Esophagus muscularis mucosa (tissue), 4 donors: ENCODE data around the gene PRSS21. TPM values are rescaled to one million over a fixed set of nuclear protein-coding genes. Genes with fewer than 3 reads are reported as not detected.

Experiments
- DNase-seq: peaks from one replicate; pipeline ENCODE4 v3.0.0-alpha.2; 2017; ENCODE audit errors: extremely low spot score
- H3K27ac ChIP-seq, 4 donors: fragments of 200-600 bp; sonication (generic); replicated peaks in 1 of 4; 1 replicate in 3 of 4; 2 replicates in 1 of 4; pipeline ENCODE4 v1.5.1; 2016 to 2019; ENCODE audit warnings: mild to moderate bottlenecking in 1 of 4
- H3K27me3 ChIP-seq, 4 donors: fragments of 200-600 bp; sonication (generic); one replicate each; pipeline versions ENCODE4 v1.5.1 to v1.6.0; 2016 to 2019
- H3K36me3 ChIP-seq, 4 donors: fragments of 200-600 bp; sonication (generic); one replicate each; pipeline ENCODE4 v1.5.1; 2016 to 2019
- H3K4me1 ChIP-seq, 4 donors: fragments of 200-600 bp; sonication (generic); one replicate each; pipeline ENCODE4 v1.5.1; 2016 to 2019
- H3K4me3 ChIP-seq, 4 donors: fragments of 200-600 bp; sonication (generic); 1 replicate in 2 of 4; 2 replicates in 2 of 4; pipeline ENCODE4 v1.5.1; 2016 to 2019; ENCODE audit warnings: mild to moderate bottlenecking in 4 of 4, moderate library complexity in 1 of 4
- H3K9me3 ChIP-seq, 4 donors: fragments of 200-600 bp; sonication (generic); 1 replicate in 3 of 4; 2 replicates in 1 of 4; pipeline ENCODE4 v1.5.1; 2016 to 2019
- CTCF ChIP-seq, 3 experiments: fragments of 200-600 bp in 2 of 3; fragments of 450-650 bp in 1 of 3; sonication (generic) in 2 of 3; IDR thresholded peaks; one replicate each; pipeline ENCODE4 v1.5.1; 2017 to 2019; ENCODE audit warnings: antibody characterized with exemption in 3 of 3, mild to moderate bottlenecking in 2 of 3, moderate library complexity in 1 of 3
- EP300 ChIP-seq: sonication (generic); formaldehyde crosslinking; IDR thresholded peaks from one replicate; pipeline ENCODE4 v1.6.1; 2017; ENCODE audit warnings: antibody characterized with exemption
- POLR2A ChIP-seq: fragments of 450-650 bp; IDR thresholded peaks from one replicate; pipeline ENCODE4 v1.6.1; 2017; ENCODE audit warnings: antibody characterized with exemption, moderate library complexity, mild to moderate bottlenecking, low read depth
- POLR2AphosphoS5 ChIP-seq, 2 donors: sonication (generic); formaldehyde crosslinking; IDR thresholded peaks; one replicate each; pipeline ENCODE4 v1.6.1; 2017; ENCODE audit warnings: antibody characterized with exemption in 2 of 2
- WGBS: methylation state at CpG from one replicate; pipeline ENCODE4 v1.1.5; 2018; 5-methylcytosine and 5-hydroxymethylcytosine counted together
- intact Hi-C: fragments of 100-400 bp; cut with DNase I; formaldehyde crosslinking; loops from one replicate; pipeline ENCODE4 v1.15.1; 2023
- total RNA-seq, 4 donors: library from RNA; depleted of rRNA; stranded (reverse); fragments of >200 nt; gene quantifications; one replicate each; pipeline versions ENCODE4 v1.1.0 to v1.2.1, GENCODE V29; 2016

PRSS21 gene
- total RNA-seq, 4 donors from 2014 or later = not detected

DNA sequence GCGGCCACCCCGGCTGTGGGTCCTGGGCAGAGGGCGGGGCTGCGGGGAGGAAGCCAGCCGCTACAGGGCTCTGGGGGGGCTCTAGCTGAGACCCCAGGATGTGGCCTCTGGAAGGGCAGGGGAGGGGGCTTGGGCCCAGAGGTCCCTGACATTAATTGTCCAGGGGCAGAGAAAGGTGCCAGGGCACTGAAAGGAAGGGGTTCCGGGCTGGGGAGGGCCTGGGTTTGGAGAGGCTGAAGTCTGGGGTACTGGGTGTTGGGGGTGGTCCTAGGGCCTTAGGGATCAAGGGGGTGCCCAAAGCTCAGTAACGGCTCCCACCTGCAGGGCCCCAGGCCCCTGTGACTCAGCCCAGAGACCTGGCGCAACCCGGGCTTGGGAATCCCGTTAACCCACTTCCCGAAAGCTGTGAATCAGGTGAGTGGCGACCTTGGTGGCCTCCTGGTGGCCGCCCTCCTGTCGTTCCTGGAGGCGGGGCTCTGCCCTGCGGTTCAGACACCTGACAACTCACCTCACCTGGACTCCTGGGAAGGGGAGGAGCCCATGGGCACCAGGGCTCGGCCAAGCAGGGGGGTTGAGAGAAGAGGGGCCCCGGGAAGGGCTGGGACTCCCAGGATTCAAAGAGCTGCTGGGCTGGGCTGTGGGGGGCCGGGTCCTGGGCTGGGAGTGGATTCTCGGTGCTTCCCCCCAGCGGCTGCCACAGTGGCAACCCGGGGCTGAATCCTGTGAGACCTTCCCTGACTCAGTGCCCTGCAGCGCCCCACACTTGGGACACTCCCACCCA is 41.4 kb downstream of the PRSS21 start:
- Histone ChIP-seq H3K36me3 (no peaks in the 10 kb centered on the region), H3K27me3 (peaks cover 0 to 86% (median 27%) of the 10 kb centered on the region in 4 donors), H3K4me3 (peak overlapping the region in 1 of 4 donors; percentile 1), H3K9me3 (peaks cover 0 to 24% (median 16%) of the 10 kb centered on the region in 4 donors), H3K4me1 (peaks cover 0 to 13% (median 5%) of the 10 kb centered on the region in 4 donors), H3K27ac (no peak overlapping the region)
- WGBS = 8% methylated on average over 11 of the region's 23 CpGs
- TF ChIP-seq EP300 (no peak), CTCF (IDR thresholded peaks at IDR 0.05) (no peak), POLR2AphosphoS5 (IDR thresholded peaks at IDR 0.05) (no peak), POLR2A (no peak)
- DNase-seq = no peak
- intact Hi-C loops = no loop called here

DNA sequence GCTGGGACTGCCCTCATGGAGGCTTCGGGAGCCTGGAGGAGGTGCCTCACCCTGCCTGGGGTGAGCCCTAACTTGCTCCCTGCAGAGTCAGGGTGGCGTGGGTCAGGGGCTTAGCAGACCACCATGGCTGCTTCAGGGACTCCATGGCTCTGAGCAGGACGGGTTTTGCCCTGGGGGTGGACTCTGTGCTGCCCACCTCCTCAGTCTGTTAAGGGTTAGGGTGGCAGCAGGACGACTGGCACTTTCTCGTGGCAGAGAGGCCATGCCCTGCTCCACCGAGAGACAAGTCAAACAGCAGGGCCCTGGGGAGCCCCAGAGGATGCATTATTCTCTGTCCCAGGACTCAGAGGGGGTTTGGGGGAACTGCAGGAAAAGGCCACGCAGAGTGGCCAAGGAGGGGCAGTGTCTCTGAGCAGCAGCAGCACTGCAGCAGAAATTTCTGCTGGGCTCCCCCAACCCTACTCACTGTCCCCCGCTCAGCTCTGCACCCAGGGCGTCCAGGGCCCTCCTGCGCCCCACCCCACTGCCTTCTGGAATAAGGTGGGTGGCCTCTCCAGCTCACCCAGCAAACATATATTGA is 42.7 kb downstream of the PRSS21 start:
- Histone ChIP-seq H3K36me3 (no peaks in the 10 kb centered on the region), H3K4me1 (peaks cover 0 to 13% (median 5%) of the 10 kb centered on the region in 4 donors), H3K27me3 (peaks cover 0 to 82% (median 27%) of the 10 kb centered on the region in 4 donors), H3K4me3 (no peak overlapping the region), H3K9me3 (peaks cover 0 to 17% (median 6%) of the 10 kb centered on the region in 4 donors), H3K27ac (no peak overlapping the region)
- TF ChIP-seq EP300 = no peak
- no peak for TF ChIP-seq POLR2AphosphoS5 (IDR thresholded peaks at IDR 0.05)
- no peak for TF ChIP-seq CTCF (IDR thresholded peaks at IDR 0.05)
- TF ChIP-seq POLR2A = no peak
- intact Hi-C loops = loop anchor here (10.0 kb wide), 1 partner anchor 145 kb away; no protein-coding TSS in a partner anchor
- WGBS = 61% methylated on average over 3 of the region's 10 CpGs
- no peak for DNase-seq

- 82% methylated on average over 8 of the region's 8 CpGs for WGBS
- TF ChIP-seq EP300 = no peak
- no peak for TF ChIP-seq POLR2AphosphoS5 (IDR thresholded peaks at IDR 0.05)
- no peak for TF ChIP-seq CTCF (IDR thresholded peaks at IDR 0.05)
- TF ChIP-seq POLR2A = no peak
- Histone ChIP-seq H3K4me3 (no peak overlapping the region), H3K27me3 (peaks cover 0 to 75% (median 27%) of the 10 kb centered on the region in 4 donors), H3K9me3 (peaks cover 0 to 17% (median 5%) of the 10 kb centered on the region in 4 donors), H3K27ac (no peak overlapping the region), H3K4me1 (peaks cover 0 to 13% (median 5%) of the 10 kb centered on the region in 4 donors), H3K36me3 (no peaks in the 10 kb centered on the region)
- intact Hi-C loops = loop anchor here (10.0 kb wide), 1 partner anchor 146 kb away; no protein-coding TSS in a partner anchor
- DNase-seq = no peak
Measured at GRCh38 chr16:2860826-2861567, 44.0 kb downstream of the PRSS21 start.

GRCh38 chr16:2865651-2866050 is 48.6 kb downstream of the PRSS21 start:
- Histone ChIP-seq H3K36me3 (no peaks in the 10 kb centered on the region), H3K4me3 (no peak overlapping the region), H3K4me1 (peaks cover 6 to 12% (median 9%) of the 10 kb centered on the region in 4 donors), H3K9me3 (peaks cover 0 to 9% (median 3%) of the 10 kb centered on the region in 4 donors), H3K27me3 (peaks cover 0 to 29% (median under 1%) of the 10 kb centered on the region in 4 donors), H3K27ac (no peak overlapping the region)
- TF ChIP-seq POLR2A (no peak), POLR2AphosphoS5 (IDR thresholded peaks at IDR 0.05) (no peak), CTCF (IDR thresholded peaks at IDR 0.05) (no peak), EP300 (no peak)
- DNase-seq = no peak
- WGBS = 67% methylated on average over 4 of the region's 4 CpGs
- intact Hi-C loops = loop anchor here (10.0 kb wide), 1 partner anchor 151 kb away; no protein-coding TSS in a partner anchor
